ENCODE measurements around the gene GPR149. TPM values are rescaled to one million over a fixed set of nuclear protein-coding genes. Genes with fewer than 3 reads are reported as not detected.
A peak's percentile ranks its signal among the peaks of the same experiment; 100 is the strongest.
"Not testable (repeated sequence)": the region's sequence is repeated elsewhere in the genome, so short reads cannot be mapped to it uniquely, and the experiment has no call there.

GPR149 gene, protein sequence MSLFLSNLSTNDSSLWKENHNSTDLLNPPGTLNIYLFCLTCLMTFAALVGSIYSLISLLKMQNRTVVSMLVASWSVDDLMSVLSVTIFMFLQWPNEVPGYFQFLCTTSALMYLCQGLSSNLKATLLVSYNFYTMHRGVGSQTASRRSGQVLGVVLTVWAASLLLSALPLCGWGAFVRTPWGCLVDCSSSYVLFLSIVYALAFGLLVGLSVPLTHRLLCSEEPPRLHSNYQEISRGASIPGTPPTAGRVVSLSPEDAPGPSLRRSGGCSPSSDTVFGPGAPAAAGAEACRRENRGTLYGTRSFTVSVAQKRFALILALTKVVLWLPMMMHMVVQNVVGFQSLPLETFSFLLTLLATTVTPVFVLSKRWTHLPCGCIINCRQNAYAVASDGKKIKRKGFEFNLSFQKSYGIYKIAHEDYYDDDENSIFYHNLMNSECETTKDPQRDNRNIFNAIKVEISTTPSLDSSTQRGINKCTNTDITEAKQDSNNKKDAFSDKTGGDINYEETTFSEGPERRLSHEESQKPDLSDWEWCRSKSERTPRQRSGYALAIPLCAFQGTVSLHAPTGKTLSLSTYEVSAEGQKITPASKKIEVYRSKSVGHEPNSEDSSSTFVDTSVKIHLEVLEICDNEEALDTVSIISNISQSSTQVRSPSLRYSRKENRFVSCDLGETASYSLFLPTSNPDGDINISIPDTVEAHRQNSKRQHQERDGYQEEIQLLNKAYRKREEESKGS
- polyA plus RNA-seq (2012; ENCODE audit: insufficient read depth, insufficient read length): not detected

DNA sequence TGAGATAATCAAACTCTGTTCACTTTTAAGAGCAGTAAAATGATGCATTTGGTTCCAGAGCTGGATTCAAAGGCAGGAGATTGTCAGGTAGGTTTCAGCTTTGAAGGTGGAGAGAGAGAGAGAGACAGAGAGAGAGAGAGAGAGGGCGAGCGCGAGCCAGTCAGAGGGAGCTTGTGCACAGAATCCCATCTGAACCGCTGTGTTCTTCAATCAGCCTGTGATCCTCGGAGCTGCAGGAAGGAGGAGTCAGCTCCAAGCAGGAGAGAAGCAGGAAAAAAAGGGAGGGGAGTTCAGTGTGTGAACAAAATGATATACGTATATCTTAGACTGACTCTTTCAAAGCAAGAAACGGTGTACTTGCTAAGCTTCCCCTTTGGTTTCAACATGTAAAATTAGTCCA is at the start of gene GPR149:
GPR149 (minus strand) TSS at position 177 of the 400 bp plus-strand sequence. CDS start 575 bp downstream, outside the sequence.
- DNase-seq (ENCODE audit: low read depth, low spot score): no peak
- H3K4me3 ChIP-seq (ENCODE audit: low read length): no peak within 1 kb of the TSS

DNA sequence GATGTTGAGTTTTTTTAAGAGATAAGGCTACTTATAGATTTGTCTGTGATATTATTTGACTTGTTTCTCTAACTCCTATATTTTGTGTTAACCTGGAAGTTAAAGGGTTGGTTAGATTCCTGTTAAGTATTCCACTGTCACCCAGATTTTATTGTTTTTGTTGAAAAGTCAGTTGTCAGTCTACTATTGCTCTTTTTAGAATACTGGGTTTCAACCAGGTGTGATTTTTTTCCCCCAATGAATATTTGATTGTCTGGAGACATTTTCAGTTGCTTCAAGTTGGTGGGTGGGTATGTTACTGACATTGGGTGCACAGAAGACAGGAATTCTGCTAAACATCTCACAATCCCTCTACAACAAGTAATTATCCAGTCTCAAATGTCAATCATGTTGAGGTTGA is 43.8 kb upstream of the GPR149 start:
- DNase-seq (ENCODE audit: low read depth, low spot score): no peak
- no peak overlapping the region for H3K4me3 ChIP-seq (ENCODE audit: low read length)

DNA sequence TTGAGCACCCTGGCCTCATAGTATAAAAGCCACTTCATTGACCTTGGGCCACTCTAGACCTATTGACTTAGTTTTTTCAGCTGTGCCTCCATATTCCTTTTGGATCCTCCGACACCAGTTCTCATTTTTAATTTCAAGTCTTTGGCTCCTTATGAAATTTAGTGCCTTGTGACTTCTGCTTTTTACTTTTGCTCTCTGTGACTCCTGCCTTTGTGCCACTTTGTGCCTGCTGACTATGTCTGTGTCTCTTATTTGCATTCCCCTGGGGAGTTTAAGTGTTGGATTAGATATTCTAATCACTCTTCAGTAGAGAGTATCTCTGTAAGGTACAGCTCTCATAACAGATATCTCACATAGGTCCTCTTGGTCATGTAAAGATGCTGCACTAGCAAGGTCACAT is 39.6 kb upstream of the GPR149 start:
- H3K4me3 ChIP-seq (ENCODE audit: low read length): no peak overlapping the region
- DNase-seq (ENCODE audit: low read depth, low spot score): no peak

DNA sequence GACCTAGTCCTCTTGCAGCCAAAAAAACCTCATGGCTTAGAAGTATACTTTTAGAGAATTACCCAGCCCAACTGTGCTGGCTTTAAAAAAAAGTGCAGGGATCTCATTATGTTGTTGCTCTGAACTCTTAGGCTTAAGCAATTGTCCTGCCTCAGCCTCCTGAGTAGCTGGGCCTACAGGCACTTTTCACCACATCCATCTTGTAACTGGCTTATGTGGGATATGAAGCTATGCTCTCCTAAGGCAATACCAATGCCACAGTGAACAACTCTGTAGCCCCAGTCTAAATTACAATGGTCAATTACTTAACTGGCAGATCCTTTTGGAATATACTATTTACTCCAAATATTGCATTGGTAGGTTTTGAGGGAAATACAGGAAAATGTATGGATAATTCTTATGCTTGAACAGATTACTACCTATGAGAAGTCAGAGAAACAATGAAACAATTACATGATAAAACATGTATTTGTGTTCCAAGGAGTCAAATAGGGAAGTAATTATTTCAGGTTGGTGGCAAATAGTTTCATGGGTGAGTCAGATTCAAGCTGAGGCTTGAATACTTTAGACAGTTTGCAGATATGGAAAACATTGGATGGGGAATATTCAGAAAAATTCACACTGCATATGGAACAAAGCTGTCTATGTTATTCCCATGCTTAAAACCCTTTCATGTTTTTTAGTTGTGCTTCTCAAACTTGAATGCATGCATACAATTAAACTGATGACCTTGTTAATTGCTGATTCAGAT is 34.6 kb upstream of the GPR149 start:
- DNase-seq (ENCODE audit: low read depth, low spot score): no peak
- no peak overlapping the region for H3K4me3 ChIP-seq (ENCODE audit: low read length)

DNA sequence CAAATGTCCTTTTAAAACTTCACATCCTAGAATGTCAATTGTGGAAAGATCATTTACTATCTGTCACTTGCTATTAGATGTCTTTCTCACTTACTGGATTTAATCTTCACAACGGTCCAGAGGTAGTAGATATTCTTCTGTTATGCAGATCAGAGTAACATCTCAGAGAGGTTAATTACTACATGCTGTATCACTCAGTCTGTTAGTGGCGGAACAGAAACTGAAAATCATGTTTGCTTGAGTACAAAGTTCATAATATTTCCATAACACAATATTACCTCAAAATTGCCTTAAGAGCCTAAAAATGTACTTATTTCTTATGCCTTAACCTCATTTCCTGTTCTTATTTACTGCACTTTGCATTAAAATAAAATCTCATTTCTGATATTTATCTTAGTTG is 28.6 kb upstream of the GPR149 start:
- DNase-seq (ENCODE audit: low read depth, low spot score): no peak

DNA sequence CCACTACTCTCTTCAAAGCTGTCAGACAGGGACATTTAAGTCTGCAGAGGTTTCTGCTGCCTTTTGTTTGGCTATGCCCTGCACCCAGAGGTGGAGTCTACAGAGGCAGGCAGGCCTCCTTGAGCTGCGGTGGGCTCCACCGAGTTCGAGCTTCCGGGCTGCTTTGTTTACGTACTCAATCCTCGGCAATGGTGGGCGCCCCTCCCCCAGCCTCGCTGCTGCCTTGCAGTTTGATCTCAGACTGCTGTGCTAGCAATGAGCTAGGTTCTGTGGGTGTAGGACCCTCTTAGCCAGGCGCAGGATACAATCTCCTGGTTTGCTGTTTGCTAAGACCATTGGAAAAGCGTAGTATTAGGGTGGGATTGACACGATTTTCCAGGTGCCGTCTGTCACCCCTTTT is 9.1 kb upstream of the GPR149 start:
- not testable (repeated sequence) for H3K4me3 ChIP-seq (ENCODE audit: low read length); DNase-seq (ENCODE audit: low read depth, low spot score)

More for the DNA sequence above, 28.6 kb upstream of the GPR149 start:
- H3K4me3 ChIP-seq (ENCODE audit: low read length): no peak overlapping the region

DNA sequence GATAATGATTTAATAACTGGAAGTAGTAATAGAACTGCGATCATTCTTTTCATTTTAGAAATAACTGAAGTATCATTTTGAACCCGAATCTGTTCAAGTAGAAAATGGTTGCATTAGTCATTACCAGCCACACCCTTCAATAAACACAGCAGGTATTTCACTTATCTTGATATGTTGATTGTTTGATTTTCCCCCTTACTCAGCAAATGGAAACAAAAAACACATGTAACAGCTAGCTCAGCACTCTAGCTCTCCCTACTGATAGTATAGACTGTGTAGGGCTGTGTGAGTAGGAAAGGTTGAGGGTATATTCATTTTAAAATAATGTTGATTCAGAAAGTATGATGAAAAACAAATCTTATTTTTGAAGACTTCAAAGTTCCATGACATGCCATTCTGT is 1.1 kb upstream of the GPR149 start:
- H3K4me3 ChIP-seq (ENCODE audit: low read length): no peak overlapping the region
- no peak for DNase-seq (ENCODE audit: low read depth, low spot score)

DNA sequence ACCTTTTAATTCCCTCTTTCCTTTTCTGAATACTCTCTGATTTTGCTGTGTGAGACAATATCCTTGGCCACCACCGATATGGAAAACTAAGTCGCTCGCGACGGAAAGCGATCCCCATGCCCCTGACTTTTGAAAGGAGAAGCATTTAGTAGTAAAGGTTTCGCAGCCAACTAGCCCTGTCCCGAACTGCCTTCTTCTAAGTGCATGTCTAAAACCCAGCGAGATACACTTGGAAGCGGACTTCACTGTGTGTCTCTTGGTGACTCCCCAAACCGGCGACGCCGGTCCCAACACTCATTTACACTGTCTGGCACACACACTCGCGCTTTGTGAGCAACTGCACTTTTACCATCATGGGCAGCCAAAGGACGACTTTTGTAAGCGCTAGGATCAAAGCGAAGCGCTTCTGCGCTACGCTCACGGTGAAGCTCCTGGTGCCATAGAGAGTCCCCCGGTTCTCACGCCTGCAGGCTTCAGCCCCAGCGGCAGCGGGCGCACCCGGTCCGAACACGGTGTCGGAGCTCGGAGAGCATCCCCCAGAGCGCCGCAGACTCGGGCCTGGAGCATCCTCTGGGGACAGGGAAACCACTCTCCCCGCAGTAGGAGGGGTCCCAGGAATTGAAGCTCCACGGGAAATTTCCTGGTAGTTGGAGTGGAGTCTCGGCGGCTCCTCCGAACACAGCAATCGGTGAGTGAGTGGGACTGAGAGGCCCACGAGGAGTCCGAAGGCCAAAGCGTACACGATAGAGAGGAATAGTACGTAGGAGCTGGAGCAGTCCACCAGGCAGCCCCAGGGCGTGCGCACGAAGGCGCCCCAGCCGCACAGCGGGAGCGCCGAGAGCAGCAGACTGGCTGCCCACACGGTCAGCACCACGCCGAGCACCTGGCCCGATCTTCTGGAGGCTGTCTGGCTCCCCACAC is 1.4 kb downstream of the GPR149 start:
- H3K4me3 ChIP-seq (ENCODE audit: low read length): no peak overlapping the region

DNA sequence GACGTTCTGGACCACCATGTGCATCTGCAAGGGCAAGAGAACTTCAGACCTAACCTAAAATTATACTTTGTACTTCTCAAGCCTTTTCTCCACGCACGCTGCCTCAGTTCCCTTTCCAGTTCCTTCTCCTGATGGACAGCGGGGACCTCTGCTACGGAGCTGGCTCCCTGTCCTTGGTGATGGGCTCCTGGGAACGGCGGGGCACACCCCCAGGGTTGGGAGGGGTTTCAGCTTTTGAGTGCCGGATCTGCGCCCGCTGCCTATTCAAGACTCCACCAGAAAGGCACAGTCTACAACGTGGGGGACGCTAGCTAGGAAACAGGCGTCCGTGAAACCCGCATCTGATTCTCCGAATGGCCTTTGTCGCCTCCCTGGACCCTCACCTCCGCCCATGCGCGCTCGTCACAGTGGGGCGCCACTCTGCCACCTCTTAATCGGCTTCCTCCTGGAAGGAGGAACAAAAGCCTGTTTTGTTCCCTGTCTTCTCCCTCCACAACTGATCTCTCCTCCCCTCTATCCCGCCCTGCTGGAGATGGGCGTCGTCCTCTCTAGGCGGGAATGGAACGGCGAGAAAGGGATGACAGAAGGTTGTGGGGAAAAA is 2.2 kb downstream of the GPR149 start:
- H3K4me3 ChIP-seq (ENCODE audit: low read length): no peak overlapping the region
- DNase-seq (ENCODE audit: low read depth, low spot score): no peak

More for the DNA sequence above, 1.4 kb downstream of the GPR149 start:
- DNase-seq (ENCODE audit: low read depth, low spot score): no peak

DNA sequence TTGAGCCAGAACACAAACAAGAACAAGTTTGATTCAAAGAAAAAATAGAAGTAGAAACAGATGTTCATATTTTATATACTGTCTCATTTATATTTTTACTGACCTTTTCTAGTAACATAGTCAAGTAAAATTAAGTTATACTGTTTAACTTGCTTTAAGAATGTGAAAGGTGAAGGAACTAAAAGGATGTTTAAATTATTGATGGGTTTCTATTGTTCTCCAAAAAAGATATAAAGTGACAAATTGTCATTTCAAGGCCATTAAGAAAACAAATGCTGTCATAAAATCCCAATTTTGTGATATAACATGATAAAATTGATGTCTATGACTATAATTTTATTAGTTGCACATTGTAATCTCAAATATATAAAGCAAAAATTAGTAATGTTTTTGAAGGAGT is 7.3 kb downstream of the GPR149 start:
- no peak overlapping the region for H3K4me3 ChIP-seq (ENCODE audit: low read length)
- DNase-seq (ENCODE audit: low read depth, low spot score): no peak

DNA sequence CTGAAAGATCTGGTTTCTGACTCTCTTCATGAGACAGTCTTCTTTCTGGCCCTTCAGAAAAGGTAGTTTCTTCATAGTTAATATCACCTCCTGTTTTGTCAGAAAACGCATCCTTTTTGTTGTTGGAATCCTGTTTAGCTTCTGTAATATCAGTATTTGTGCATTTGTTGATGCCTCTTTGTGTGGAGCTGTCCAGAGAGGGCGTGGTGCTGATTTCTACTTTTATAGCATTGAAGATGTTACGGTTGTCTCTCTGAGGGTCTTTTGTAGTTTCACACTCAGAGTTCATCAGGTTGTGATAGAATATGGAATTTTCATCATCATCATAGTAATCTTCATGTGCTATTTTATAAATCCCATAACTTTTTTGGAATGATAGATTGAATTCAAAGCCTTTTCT is 8.9 kb downstream of the GPR149 start:
- H3K4me3 ChIP-seq (ENCODE audit: low read length): no peak overlapping the region
- DNase-seq (ENCODE audit: low read depth, low spot score): peak; percentile 14

DNA sequence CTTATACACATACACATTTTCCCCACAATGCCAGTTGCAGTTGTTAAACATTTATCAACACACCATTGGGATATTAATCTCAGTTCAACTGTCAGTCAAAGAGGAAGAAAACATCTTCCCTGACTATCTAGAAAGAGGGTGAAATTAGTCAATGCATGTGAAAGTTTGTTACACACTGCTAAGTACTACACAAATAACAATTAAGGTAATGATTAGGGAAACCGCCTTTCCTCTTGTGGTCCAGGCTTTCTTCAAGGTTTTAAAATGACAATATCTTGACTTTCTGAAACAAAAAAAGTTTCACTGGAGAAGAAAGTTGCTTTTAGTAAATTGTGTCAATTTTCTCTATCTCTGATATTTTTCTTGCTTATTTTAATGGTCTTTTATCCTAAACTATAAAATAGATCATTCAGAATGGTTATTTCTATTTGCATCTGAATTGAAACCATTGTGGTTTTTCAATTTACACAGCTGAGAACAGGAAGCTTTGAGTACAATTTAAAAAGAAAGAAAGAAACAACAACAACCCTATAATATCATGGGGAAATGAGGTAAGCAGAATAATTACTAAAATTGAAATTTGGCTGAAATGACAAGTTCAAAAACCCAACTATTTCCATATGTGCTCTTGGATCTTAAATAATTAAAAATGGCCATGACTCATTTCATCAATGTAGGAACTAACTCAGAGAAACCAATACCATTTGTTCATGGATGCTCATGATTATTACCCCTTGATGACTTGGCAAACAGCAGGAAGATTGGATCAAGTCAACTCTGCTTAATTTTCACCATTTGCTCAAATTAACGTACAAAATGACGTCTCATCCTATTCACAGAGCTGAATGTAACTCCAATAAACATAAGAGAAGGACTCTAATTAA is 31.7 kb downstream of the GPR149 start:
- DNase-seq (ENCODE audit: low read depth, low spot score): no peak
- H3K4me3 ChIP-seq (ENCODE audit: low read length): no peak overlapping the region

DNA sequence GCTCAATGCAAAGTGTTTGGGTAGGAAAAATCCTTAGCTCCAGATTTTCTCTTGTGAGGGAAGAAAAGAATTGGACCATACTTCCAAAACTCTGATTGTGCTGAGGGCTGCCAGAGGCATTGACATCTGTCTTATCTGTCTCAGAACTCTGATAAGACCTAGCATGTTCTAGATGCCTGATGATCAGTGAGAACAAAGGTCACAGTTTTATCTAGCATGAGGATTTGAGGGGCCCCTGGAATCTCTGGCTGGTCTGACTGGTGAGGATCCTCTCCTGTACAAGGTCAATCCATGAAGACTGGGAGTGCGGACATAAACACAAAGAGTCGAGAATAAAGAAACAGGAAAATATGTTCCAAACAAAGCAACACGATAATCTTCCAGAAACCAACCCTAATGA is 40.1 kb downstream of the GPR149 start:
- DNase-seq (ENCODE audit: low read depth, low spot score): no peak
- no peak overlapping the region for H3K4me3 ChIP-seq (ENCODE audit: low read length)

DNA sequence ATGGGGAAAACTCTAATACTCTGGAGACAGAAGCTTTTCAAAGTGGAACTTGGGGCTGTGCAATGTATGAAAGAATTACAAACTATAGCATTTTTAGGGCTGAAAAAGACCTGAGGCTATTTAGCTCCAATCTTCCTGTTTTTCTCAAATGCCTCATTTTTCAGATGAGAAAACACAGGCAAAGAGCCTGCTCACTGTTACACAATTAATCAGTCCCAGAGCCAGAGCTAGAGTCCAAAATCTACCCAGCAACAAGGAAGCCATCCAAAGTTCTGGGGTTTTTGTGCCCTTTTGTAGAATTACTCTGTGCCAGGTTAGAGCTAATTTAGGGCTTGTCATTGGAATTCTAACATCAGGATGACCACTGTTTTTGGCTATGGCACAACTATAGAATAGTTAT is 45.5 kb downstream of the GPR149 start:
- DNase-seq (ENCODE audit: low read depth, low spot score): no peak
- no peak overlapping the region for H3K4me3 ChIP-seq (ENCODE audit: low read length)

DNA sequence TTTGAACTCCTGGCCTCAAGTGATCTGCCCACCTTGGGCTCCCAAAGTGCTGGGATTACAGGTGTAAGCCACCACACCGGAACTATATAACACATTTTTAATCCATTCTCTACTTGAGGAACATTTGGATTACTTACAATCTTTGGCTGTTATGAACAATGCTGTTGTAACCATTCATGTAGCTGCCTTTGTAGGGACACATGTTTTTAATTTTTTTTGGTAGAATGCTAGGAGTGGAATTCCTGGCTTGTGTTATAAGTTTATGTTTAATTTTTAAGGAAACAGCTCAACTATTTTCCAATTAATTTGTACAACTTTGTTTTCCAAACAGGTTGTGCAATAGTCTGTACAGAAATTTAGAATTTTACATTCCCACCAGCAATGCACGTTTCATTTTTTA is 51.7 kb downstream of the GPR149 start:
- no peak overlapping the region for H3K4me3 ChIP-seq (ENCODE audit: low read length)
- no peak for DNase-seq (ENCODE audit: low read depth, low spot score)

DNA sequence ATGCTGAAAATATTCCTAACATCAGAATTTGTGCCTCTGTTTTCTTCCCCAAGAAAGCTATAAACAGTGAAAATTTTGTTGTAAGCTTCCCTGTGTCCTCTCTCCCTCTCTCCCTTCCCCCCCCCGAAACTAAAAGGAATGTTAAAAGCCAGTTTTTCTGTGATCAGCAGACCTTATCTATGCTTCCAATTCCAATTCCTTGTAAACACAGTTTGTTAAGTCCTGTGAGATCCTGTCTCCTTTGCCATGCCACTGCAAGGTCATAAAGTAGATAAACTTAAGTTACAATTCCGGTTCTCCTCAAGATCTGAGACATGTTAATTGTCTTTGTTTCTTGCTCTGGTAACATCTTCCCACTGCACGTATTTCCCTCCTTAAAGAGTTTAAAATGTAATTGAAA is 62.8 kb downstream of the GPR149 start:
- no peak for DNase-seq (ENCODE audit: low read depth, low spot score)
- no peak overlapping the region for H3K4me3 ChIP-seq (ENCODE audit: low read length)

DNA sequence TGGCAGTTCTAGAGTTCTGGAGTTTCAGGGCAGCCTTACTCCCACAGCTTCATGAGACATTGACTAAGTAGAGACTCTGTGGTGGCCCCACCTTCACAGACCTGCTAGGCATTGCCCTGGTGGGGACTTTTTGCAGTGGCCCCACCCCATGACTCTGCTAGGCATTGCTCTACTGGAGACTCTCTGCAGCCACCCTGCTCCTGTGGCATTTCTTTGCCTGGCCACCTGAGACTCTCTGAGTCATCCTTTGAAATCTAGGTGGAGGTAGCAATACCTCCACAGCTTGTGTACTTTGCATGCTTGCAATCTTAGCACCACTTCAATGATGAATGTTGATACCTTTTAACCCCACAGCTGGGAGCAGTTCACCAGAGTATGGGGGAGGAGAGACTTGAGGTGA is 65.1 kb downstream of the GPR149 start:
- no peak for DNase-seq (ENCODE audit: low read depth, low spot score)
- no peak overlapping the region for H3K4me3 ChIP-seq (ENCODE audit: low read length)

DNA sequence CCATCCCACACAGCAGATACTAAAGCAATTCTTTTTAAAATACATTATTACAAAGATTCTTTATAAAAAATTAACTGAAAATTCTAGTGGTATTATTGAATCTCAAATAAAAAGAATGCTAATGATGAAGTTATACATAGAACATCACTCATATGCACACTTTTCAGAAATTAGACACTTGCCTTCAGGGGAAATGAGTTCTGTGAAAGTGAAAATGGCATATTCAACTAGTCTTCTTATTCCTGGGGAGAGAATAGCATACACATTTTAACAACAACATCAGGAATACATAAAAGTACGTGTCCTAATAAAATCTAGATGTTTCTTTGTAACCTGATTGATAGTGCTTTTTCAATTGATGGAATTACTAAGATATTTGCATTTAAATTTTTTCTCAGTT is 68.9 kb downstream of the GPR149 start:
- H3K4me3 ChIP-seq (ENCODE audit: low read length): no peak overlapping the region
- DNase-seq (ENCODE audit: low read depth, low spot score): no peak
